ENCODE data around the gene TPCN1.

Gene TPCN1

DNA sequence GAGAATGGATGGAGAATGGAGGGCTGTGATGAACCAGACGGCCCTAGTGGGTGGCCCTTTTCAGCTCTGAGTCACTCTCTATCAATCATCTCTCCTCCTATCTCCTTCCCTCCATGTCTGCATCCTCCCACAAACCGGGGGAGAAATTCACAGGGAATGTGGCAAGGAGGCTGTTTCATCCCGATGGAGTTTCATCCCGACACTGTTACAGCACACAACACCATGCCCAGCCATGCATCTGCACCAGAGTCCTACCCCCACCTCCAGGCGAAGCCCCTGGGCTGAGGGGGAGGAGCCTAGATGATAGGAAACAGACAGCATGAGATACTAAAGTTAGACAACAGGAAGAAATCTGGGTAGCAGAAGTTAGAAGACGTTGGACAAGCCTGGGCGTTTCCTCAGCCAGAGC, 92.9 kb downstream of the TPCN1 start:
- H3K27me3 ChIP-seq (ENCODE audit: control insufficient read depth, insufficient read depth, low read length), result no peaks in the 10 kb centered on the region
- H3K36me3 ChIP-seq (ENCODE audit: insufficient read depth, low read length), result peaks cover 16% of the 10 kb centered on the region

DNA sequence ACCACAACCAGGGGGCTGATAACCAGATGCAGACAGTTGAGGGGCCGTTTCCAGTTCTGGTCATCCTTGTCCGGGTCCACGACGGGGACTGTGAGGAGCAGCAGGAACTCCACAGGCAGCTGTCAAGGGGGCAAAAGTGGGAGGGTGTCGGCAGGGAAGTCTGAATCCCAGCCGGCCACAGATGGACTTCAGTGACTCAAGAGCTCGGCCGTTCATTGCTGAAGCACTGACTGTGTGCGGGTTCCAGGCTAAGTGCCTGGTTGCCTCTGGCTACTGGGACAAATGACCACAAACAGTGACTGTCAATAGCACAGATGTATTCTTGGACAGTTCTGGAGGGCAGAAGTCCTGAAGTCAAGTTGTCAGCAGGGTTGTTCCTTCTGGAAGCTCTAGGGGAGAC, 94.1 kb downstream of the TPCN1 start:
- H3K4me3 ChIP-seq (ENCODE audit: low read length), result no peak overlapping the region
- no peaks in the 10 kb centered on the region for H3K27me3 ChIP-seq (ENCODE audit: control insufficient read depth, insufficient read depth, low read length)
- no peaks in the 10 kb centered on the region for H3K9me3 ChIP-seq (replicated peaks; ENCODE audit: low read length)
- H3K36me3 ChIP-seq (ENCODE audit: insufficient read depth, low read length), result peaks cover 12% of the 10 kb centered on the region
- H3K4me2 ChIP-seq (ENCODE audit: low read length), result no peak overlapping the region
- no peaks in the 10 kb centered on the region for H3K4me1 ChIP-seq (ENCODE audit: control insufficient read depth, insufficient read depth, low read length)
- no peak overlapping the region for H3K9ac ChIP-seq (ENCODE audit: low read depth, low read length)

More for the DNA sequence above, 92.9 kb downstream of the TPCN1 start:
- Histone ChIP-seq H3K9ac (ENCODE audit: low read depth, low read length) (no peak overlapping the region), H3K4me1 (ENCODE audit: control insufficient read depth, insufficient read depth, low read length) (no peaks in the 10 kb centered on the region), H3K4me3 (ENCODE audit: low read length) (no peak overlapping the region), H3K9me3 (replicated peaks; ENCODE audit: low read length) (no peaks in the 10 kb centered on the region), H3K4me2 (ENCODE audit: low read length) (no peak overlapping the region)

- peaks cover 11% of the 10 kb centered on the region for H3K36me3 ChIP-seq (ENCODE audit: insufficient read depth, low read length)
Measured at GRCh38 chr12:113316155-113316554, 94.9 kb downstream of the TPCN1 start.

GRCh38 chr12:113317122-113317521, 95.9 kb downstream of the TPCN1 start:
- no peaks in the 10 kb centered on the region for H3K9me3 ChIP-seq (replicated peaks; ENCODE audit: low read length)
- H3K36me3 ChIP-seq (ENCODE audit: insufficient read depth, low read length), result peaks cover 11% of the 10 kb centered on the region
- no peaks in the 10 kb centered on the region for H3K4me1 ChIP-seq (ENCODE audit: control insufficient read depth, insufficient read depth, low read length)
- H3K4me3 ChIP-seq (ENCODE audit: low read length), result no peak overlapping the region
- no peaks in the 10 kb centered on the region for H3K27me3 ChIP-seq (ENCODE audit: control insufficient read depth, insufficient read depth, low read length)
- no peak overlapping the region for H3K9ac ChIP-seq (ENCODE audit: low read depth, low read length)
- H3K4me2 ChIP-seq (ENCODE audit: low read length), result no peak overlapping the region

More at GRCh38 chr12:113316155-113316554, 94.9 kb downstream of the TPCN1 start:
- Histone ChIP-seq H3K4me3 (ENCODE audit: low read length) (no peak overlapping the region), H3K9ac (ENCODE audit: low read depth, low read length) (no peak overlapping the region), H3K9me3 (replicated peaks; ENCODE audit: low read length) (no peaks in the 10 kb centered on the region), H3K4me2 (ENCODE audit: low read length) (no peak overlapping the region), H3K27me3 (ENCODE audit: control insufficient read depth, insufficient read depth, low read length) (no peaks in the 10 kb centered on the region), H3K4me1 (ENCODE audit: control insufficient read depth, insufficient read depth, low read length) (no peaks in the 10 kb centered on the region)

GRCh38 chr12:113318046-113318656, 96.9 kb downstream of the TPCN1 start:
- Histone ChIP-seq H3K9ac (ENCODE audit: low read depth, low read length) (no peak overlapping the region), H3K36me3 (ENCODE audit: insufficient read depth, low read length) (peaks cover 11% of the 10 kb centered on the region), H3K4me3 (ENCODE audit: low read length) (no peak overlapping the region), H3K9me3 (replicated peaks; ENCODE audit: low read length) (no peaks in the 10 kb centered on the region), H3K4me2 (ENCODE audit: low read length) (no peak overlapping the region), H3K4me1 (ENCODE audit: control insufficient read depth, insufficient read depth, low read length) (no peaks in the 10 kb centered on the region), H3K27me3 (ENCODE audit: control insufficient read depth, insufficient read depth, low read length) (no peaks in the 10 kb centered on the region)

DNA sequence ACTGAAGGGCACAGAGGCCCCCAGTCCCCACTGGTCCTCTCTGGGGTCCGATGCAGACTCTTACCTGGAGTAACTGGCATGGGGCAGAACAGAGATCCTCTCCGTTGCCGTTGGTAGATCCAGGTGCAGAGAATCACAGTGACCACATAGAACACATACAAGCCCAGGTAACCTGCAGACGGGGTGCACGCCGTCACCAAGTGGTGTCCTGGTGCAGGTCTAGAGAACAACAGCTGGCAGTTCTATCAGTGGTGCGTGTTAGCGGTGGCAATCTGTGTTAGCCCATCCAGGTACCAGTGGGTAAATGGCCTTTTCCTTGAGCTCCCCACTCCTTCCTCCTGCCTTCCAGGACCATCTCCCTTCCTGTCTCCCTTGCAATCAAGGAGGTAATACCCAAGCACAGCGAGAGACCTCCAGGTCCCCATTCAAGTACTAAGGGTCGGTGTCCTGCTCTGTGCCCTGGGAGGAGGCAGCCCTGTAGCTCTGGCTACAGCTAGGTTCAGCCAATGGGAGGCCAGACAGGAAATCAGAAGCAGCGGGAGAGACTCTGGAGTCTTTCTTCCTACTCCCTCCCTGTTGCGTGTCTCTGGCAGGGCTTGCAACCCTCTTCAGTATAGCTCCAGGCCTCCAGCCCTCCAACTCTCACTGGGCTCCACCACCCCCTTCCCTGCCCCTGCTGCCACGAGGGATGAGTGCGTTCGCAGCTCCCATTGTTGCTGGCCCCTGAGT, 97.8 kb downstream of the TPCN1 start:
- Histone ChIP-seq H3K4me2 (ENCODE audit: low read length) (no peak overlapping the region), H3K9ac (ENCODE audit: low read depth, low read length) (no peak overlapping the region), H3K4me1 (ENCODE audit: control insufficient read depth, insufficient read depth, low read length) (no peaks in the 10 kb centered on the region), H3K9me3 (replicated peaks; ENCODE audit: low read length) (no peaks in the 10 kb centered on the region), H3K27me3 (ENCODE audit: control insufficient read depth, insufficient read depth, low read length) (no peaks in the 10 kb centered on the region), H3K36me3 (ENCODE audit: insufficient read depth, low read length) (peaks cover 11% of the 10 kb centered on the region), H3K4me3 (ENCODE audit: low read length) (no peak overlapping the region)

- no peak overlapping the region for H3K9ac ChIP-seq (ENCODE audit: low read depth, low read length)
- H3K4me2 ChIP-seq (ENCODE audit: low read length), result no peak overlapping the region
- H3K36me3 ChIP-seq (ENCODE audit: insufficient read depth, low read length), result peaks cover 11% of the 10 kb centered on the region
- H3K4me3 ChIP-seq (ENCODE audit: low read length), result no peak overlapping the region
- no peaks in the 10 kb centered on the region for H3K9me3 ChIP-seq (replicated peaks; ENCODE audit: low read length)
- H3K27me3 ChIP-seq (ENCODE audit: control insufficient read depth, insufficient read depth, low read length), result no peaks in the 10 kb centered on the region
- H3K4me1 ChIP-seq (ENCODE audit: control insufficient read depth, insufficient read depth, low read length), result no peaks in the 10 kb centered on the region
Measured at GRCh38 chr12:113320401-113320800, 99.1 kb downstream of the TPCN1 start.

GRCh38 chr12:113322343-113322742, 101.1 kb downstream of the TPCN1 start:
- H3K9ac ChIP-seq (ENCODE audit: low read depth, low read length), result no peak overlapping the region
- no peaks in the 10 kb centered on the region for H3K9me3 ChIP-seq (replicated peaks; ENCODE audit: low read length)
- no peak overlapping the region for H3K4me3 ChIP-seq (ENCODE audit: low read length)
- no peaks in the 10 kb centered on the region for H3K27me3 ChIP-seq (ENCODE audit: control insufficient read depth, insufficient read depth, low read length)
- peaks cover 6% of the 10 kb centered on the region for H3K4me1 ChIP-seq (ENCODE audit: control insufficient read depth, insufficient read depth, low read length)
- no peak overlapping the region for H3K4me2 ChIP-seq (ENCODE audit: low read length)
- H3K36me3 ChIP-seq (ENCODE audit: insufficient read depth, low read length), result peaks cover 11% of the 10 kb centered on the region

DNA sequence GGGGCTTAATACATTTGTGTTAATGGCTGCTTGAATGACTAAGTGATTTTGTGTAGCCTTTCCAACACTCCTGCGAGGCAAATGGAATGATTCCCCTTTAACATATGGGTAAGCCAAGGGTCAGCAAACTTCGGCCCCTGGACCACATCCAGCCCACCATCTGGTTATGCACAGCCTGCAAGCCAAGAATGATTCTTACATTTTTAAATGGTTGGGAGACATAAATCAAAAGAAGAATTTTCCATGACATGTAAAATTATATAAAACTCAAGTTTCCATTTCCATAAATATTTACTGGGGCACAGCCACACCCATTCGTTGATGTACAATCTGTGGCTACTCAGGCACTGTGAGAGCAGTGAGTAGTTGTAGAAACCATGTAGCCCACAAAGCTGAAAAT, 104.7 kb downstream of the TPCN1 start:
- no peak overlapping the region for H3K4me2 ChIP-seq (ENCODE audit: low read length)
- H3K4me1 ChIP-seq (ENCODE audit: control insufficient read depth, insufficient read depth, low read length), result peaks cover 6% of the 10 kb centered on the region
- no peak overlapping the region for H3K4me3 ChIP-seq (ENCODE audit: low read length)
- no peaks in the 10 kb centered on the region for H3K9me3 ChIP-seq (replicated peaks; ENCODE audit: low read length)
- no peaks in the 10 kb centered on the region for H3K27me3 ChIP-seq (ENCODE audit: control insufficient read depth, insufficient read depth, low read length)
- H3K36me3 ChIP-seq (ENCODE audit: insufficient read depth, low read length), result no peaks in the 10 kb centered on the region
- no peak overlapping the region for H3K9ac ChIP-seq (ENCODE audit: low read depth, low read length)

- Histone ChIP-seq H3K9me3 (replicated peaks; ENCODE audit: low read length) (no peaks in the 10 kb centered on the region), H3K4me2 (ENCODE audit: low read length) (no peak overlapping the region), H3K27me3 (ENCODE audit: control insufficient read depth, insufficient read depth, low read length) (no peaks in the 10 kb centered on the region), H3K4me1 (ENCODE audit: control insufficient read depth, insufficient read depth, low read length) (peaks cover 6% of the 10 kb centered on the region), H3K9ac (ENCODE audit: low read depth, low read length) (no peak overlapping the region), H3K4me3 (ENCODE audit: low read length) (no peak overlapping the region), H3K36me3 (ENCODE audit: insufficient read depth, low read length) (no peaks in the 10 kb centered on the region)
Measured at GRCh38 chr12:113326775-113327395, 105.6 kb downstream of the TPCN1 start.

DNA sequence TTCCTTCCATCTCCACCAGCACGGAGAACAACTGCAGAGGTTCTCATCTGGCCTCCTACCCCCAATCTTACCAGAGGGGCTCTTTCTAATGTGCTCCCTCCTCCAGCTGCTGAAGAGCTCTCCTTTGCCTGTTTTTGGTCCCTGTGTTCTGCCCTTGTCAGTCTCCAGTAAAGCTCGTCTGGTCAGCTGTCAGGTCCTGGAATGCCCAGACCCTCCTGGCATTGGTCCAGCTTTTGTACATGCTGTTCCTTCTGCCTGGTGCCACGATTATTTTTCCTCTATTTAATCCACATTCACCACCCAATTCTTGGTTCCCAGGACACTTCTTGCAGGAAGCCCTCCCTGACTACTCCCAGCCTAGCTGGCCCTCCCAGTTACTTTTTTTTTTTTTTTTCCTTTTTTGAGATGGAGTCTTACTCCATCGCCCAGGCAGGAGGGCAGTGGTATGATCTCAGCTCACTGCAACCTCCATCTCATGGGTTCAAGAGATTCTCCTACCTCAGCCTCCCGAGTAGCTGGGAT, 107.2 kb downstream of the TPCN1 start:
- Histone ChIP-seq H3K4me1 (ENCODE audit: control insufficient read depth, insufficient read depth, low read length) (peaks cover 6% of the 10 kb centered on the region), H3K9me3 (replicated peaks; ENCODE audit: low read length) (no peaks in the 10 kb centered on the region), H3K4me3 (ENCODE audit: low read length) (no peak overlapping the region), H3K36me3 (ENCODE audit: insufficient read depth, low read length) (peaks cover 6% of the 10 kb centered on the region), H3K27me3 (ENCODE audit: control insufficient read depth, insufficient read depth, low read length) (no peaks in the 10 kb centered on the region), H3K9ac (ENCODE audit: low read depth, low read length) (no peak overlapping the region), H3K4me2 (ENCODE audit: low read length) (no peak overlapping the region)

All from skeletal muscle satellite cell (primary cell).